ENCODE results near the gene R3HDM4. TPM values are rescaled to one million over a fixed set of nuclear protein-coding genes. Genes with fewer than 3 reads are reported as not detected.

R3HDM4 gene
- polyA plus RNA-seq, 2 donors, result 66.1 to 84.8 TPM

- Histone ChIP-seq H3K4me1 (ENCODE audit: control insufficient read depth in 2 of 2, insufficient read depth in 2 of 2, low read length in 1 of 2) (peaks cover 3 to 21% of the 10 kb centered on the region in 2 donors), H3K27me3 (ENCODE audit: control insufficient read depth in 1 of 2, insufficient read depth in 2 of 2, low read length in 2 of 2) (no peaks in the 10 kb centered on the region), H3K4me3 (ENCODE audit: low read depth in 1 of 2, low read length in 2 of 2) (no peak overlapping the region), H3K27ac (ENCODE audit: low read depth in 2 of 2, low read length in 1 of 2) (peak overlapping the region; percentile 77 to 86), H3K9me3 (ENCODE audit: control insufficient read depth in 2 of 2, insufficient read depth in 1 of 2, low read depth in 1 of 2, low read length in 1 of 2) (no peaks in the 10 kb centered on the region), H3K36me3 (ENCODE audit: control insufficient read depth in 2 of 2, insufficient read depth in 2 of 2, low read length in 1 of 2) (peaks cover 0 to 34% of the 10 kb centered on the region in 2 donors)
- 51 to 62% methylated on average over 29 of the region's 29 CpGs for WGBS, 2 donors
Measured at GRCh38 chr19:869245-870177, 43.5 kb downstream of the R3HDM4 start.

- Histone ChIP-seq H3K9me3 (ENCODE audit: control insufficient read depth in 2 of 2, insufficient read depth in 1 of 2, low read depth in 1 of 2, low read length in 1 of 2) (no peaks in the 10 kb centered on the region), H3K4me1 (ENCODE audit: control insufficient read depth in 2 of 2, insufficient read depth in 2 of 2, low read length in 1 of 2) (peaks cover 3 to 21% of the 10 kb centered on the region in 2 donors), H3K27me3 (ENCODE audit: control insufficient read depth in 1 of 2, insufficient read depth in 2 of 2, low read length in 2 of 2) (no peaks in the 10 kb centered on the region), H3K27ac (ENCODE audit: low read depth in 2 of 2, low read length in 1 of 2) (peak overlapping the region; percentile 77 to 86), H3K36me3 (ENCODE audit: control insufficient read depth in 2 of 2, insufficient read depth in 2 of 2, low read length in 1 of 2) (peaks cover 0 to 33% of the 10 kb centered on the region in 2 donors), H3K4me3 (ENCODE audit: low read depth in 1 of 2, low read length in 2 of 2) (no peak overlapping the region)
- 86 to 91% methylated on average over 31 to 34 of the region's 34 CpGs for WGBS, 2 donors
Measured at GRCh38 chr19:868458-869244, 44.4 kb downstream of the R3HDM4 start.

- H3K27me3 ChIP-seq (ENCODE audit: control insufficient read depth in 1 of 2, insufficient read depth in 2 of 2, low read length in 2 of 2), result no peaks in the 10 kb centered on the region
- peaks cover 0 to 29% of the 10 kb centered on the region in 2 donors for H3K36me3 ChIP-seq (ENCODE audit: control insufficient read depth in 2 of 2, insufficient read depth in 2 of 2, low read length in 1 of 2)
- H3K27ac ChIP-seq (ENCODE audit: low read depth in 2 of 2, low read length in 1 of 2), result no peak overlapping the region
- no peak overlapping the region for H3K4me3 ChIP-seq (ENCODE audit: low read depth in 1 of 2, low read length in 2 of 2)
- no peaks in the 10 kb centered on the region for H3K9me3 ChIP-seq (ENCODE audit: control insufficient read depth in 2 of 2, insufficient read depth in 1 of 2, low read depth in 1 of 2, low read length in 1 of 2)
- WGBS, 2 donors, result 93 to 94% methylated on average over 39 of the region's 39 CpGs
- peaks cover 3 to 21% of the 10 kb centered on the region in 2 donors for H3K4me1 ChIP-seq (ENCODE audit: control insufficient read depth in 2 of 2, insufficient read depth in 2 of 2, low read length in 1 of 2)
Measured at GRCh38 chr19:867855-868457, 45.1 kb downstream of the R3HDM4 start.

GRCh38 chr19:867301-867793 lies 45.7 kb downstream of the R3HDM4 start:
- WGBS, 2 donors, result 75 to 78% methylated on average over 15 to 16 of the region's 16 CpGs
- H3K9me3 ChIP-seq (ENCODE audit: control insufficient read depth in 2 of 2, insufficient read depth in 1 of 2, low read depth in 1 of 2, low read length in 1 of 2), result no peaks in the 10 kb centered on the region
- no peak overlapping the region for H3K27ac ChIP-seq (ENCODE audit: low read depth in 2 of 2, low read length in 1 of 2)
- H3K4me1 ChIP-seq (ENCODE audit: control insufficient read depth in 2 of 2, insufficient read depth in 2 of 2, low read length in 1 of 2), result peaks cover 3 to 21% of the 10 kb centered on the region in 2 donors
- H3K36me3 ChIP-seq (ENCODE audit: control insufficient read depth in 2 of 2, insufficient read depth in 2 of 2, low read length in 1 of 2), result peaks cover 0 to 29% of the 10 kb centered on the region in 2 donors
- H3K27me3 ChIP-seq (ENCODE audit: control insufficient read depth in 1 of 2, insufficient read depth in 2 of 2, low read length in 2 of 2), result no peaks in the 10 kb centered on the region
- H3K4me3 ChIP-seq (ENCODE audit: low read depth in 1 of 2, low read length in 2 of 2), result no peak overlapping the region

- H3K4me3 ChIP-seq (ENCODE audit: low read depth in 1 of 2, low read length in 2 of 2), result no peak overlapping the region
- H3K36me3 ChIP-seq (ENCODE audit: control insufficient read depth in 2 of 2, insufficient read depth in 2 of 2, low read length in 1 of 2), result peaks cover 0 to 29% of the 10 kb centered on the region in 2 donors
- H3K27me3 ChIP-seq (ENCODE audit: control insufficient read depth in 1 of 2, insufficient read depth in 2 of 2, low read length in 2 of 2), result no peaks in the 10 kb centered on the region
- H3K4me1 ChIP-seq (ENCODE audit: control insufficient read depth in 2 of 2, insufficient read depth in 2 of 2, low read length in 1 of 2), result peaks cover 3 to 19% of the 10 kb centered on the region in 2 donors
- WGBS, 2 donors, result 83 to 86% methylated on average over 35 to 38 of the region's 38 CpGs
- H3K27ac ChIP-seq (ENCODE audit: low read depth in 2 of 2, low read length in 1 of 2), result no peak overlapping the region
- H3K9me3 ChIP-seq (ENCODE audit: control insufficient read depth in 2 of 2, insufficient read depth in 1 of 2, low read depth in 1 of 2, low read length in 1 of 2), result no peaks in the 10 kb centered on the region
Measured at GRCh38 chr19:866769-867300, 46.2 kb downstream of the R3HDM4 start.

GRCh38 chr19:863315-863620 lies 49.8 kb downstream of the R3HDM4 start:
- Histone ChIP-seq H3K27me3 (ENCODE audit: control insufficient read depth in 1 of 2, insufficient read depth in 2 of 2, low read length in 2 of 2) (no peaks in the 10 kb centered on the region), H3K9me3 (ENCODE audit: control insufficient read depth in 2 of 2, insufficient read depth in 1 of 2, low read depth in 1 of 2, low read length in 1 of 2) (no peaks in the 10 kb centered on the region), H3K4me1 (ENCODE audit: control insufficient read depth in 2 of 2, insufficient read depth in 2 of 2, low read length in 1 of 2) (peaks cover 0 to 8% of the 10 kb centered on the region in 2 donors), H3K4me3 (ENCODE audit: low read depth in 1 of 2, low read length in 2 of 2) (no peak overlapping the region), H3K36me3 (ENCODE audit: control insufficient read depth in 2 of 2, insufficient read depth in 2 of 2, low read length in 1 of 2) (peaks cover 0 to 6% of the 10 kb centered on the region in 2 donors), H3K27ac (ENCODE audit: low read depth in 2 of 2, low read length in 1 of 2) (no peak overlapping the region)
- 76% methylated on average over 7 of the region's 7 CpGs for WGBS, 2 donors

GRCh38 chr19:862581-863314 lies 50.3 kb downstream of the R3HDM4 start:
- peaks cover 0 to 8% of the 10 kb centered on the region in 2 donors for H3K4me1 ChIP-seq (ENCODE audit: control insufficient read depth in 2 of 2, insufficient read depth in 2 of 2, low read length in 1 of 2)
- 23 to 24% methylated on average over 46 to 48 of the region's 48 CpGs for WGBS, 2 donors
- no peak overlapping the region for H3K4me3 ChIP-seq (ENCODE audit: low read depth in 1 of 2, low read length in 2 of 2)
- no peaks in the 10 kb centered on the region for H3K9me3 ChIP-seq (ENCODE audit: control insufficient read depth in 2 of 2, insufficient read depth in 1 of 2, low read depth in 1 of 2, low read length in 1 of 2)
- H3K36me3 ChIP-seq (ENCODE audit: control insufficient read depth in 2 of 2, insufficient read depth in 2 of 2, low read length in 1 of 2), result peaks cover 0 to under 1% of the 10 kb centered on the region in 2 donors
- H3K27ac ChIP-seq (ENCODE audit: low read depth in 2 of 2, low read length in 1 of 2), result peak overlapping the region in 1 of 2 donors; percentile 41
- H3K27me3 ChIP-seq (ENCODE audit: control insufficient read depth in 1 of 2, insufficient read depth in 2 of 2, low read length in 2 of 2), result no peaks in the 10 kb centered on the region

- Histone ChIP-seq H3K9me3 (ENCODE audit: control insufficient read depth in 2 of 2, insufficient read depth in 1 of 2, low read depth in 1 of 2, low read length in 1 of 2) (no peaks in the 10 kb centered on the region), H3K36me3 (ENCODE audit: control insufficient read depth in 2 of 2, insufficient read depth in 2 of 2, low read length in 1 of 2) (no peaks in the 10 kb centered on the region), H3K4me1 (ENCODE audit: control insufficient read depth in 2 of 2, insufficient read depth in 2 of 2, low read length in 1 of 2) (peaks cover 0 to 8% of the 10 kb centered on the region in 2 donors), H3K4me3 (ENCODE audit: low read depth in 1 of 2, low read length in 2 of 2) (no peak overlapping the region), H3K27me3 (ENCODE audit: control insufficient read depth in 1 of 2, insufficient read depth in 2 of 2, low read length in 2 of 2) (no peaks in the 10 kb centered on the region), H3K27ac (ENCODE audit: low read depth in 2 of 2, low read length in 1 of 2) (peak overlapping the region in 1 of 2 donors; percentile 41)
- WGBS, 2 donors, result 21 to 26% methylated on average over 57 to 60 of the region's 60 CpGs
Measured at GRCh38 chr19:861756-862580, 51.1 kb downstream of the R3HDM4 start.

All from esophagus (tissue), 2 donors.